HepG2 (cell line): Measurements from ENCODE around the gene ENTPD5. TPM values are rescaled to one million over a fixed set of nuclear protein-coding genes. Genes with fewer than 3 reads are reported as not detected.
A peak's percentile ranks its signal among the peaks of the same experiment; 100 is the strongest.

ENCODE experiments used
- ATAD3A ChIP-seq: sonication (generic); formaldehyde crosslinking; IDR thresholded peaks from 2 replicates; pipeline ENCODE4 v1.4.0; 2020; ENCODE audit warnings: missing genetic modification reagents
- ATF7-NPFF ChIP-seq: sonication (generic); formaldehyde crosslinking; IDR thresholded peaks from 2 replicates; pipeline ENCODE4 v1.8.1; 2023; ENCODE audit warnings: mild to moderate bottlenecking, low read depth, missing genetic modification reagents, moderate library complexity
- BCL3 ChIP-seq: sonication (generic); formaldehyde crosslinking; IDR thresholded peaks from 2 replicates; pipeline ENCODE4 v1.5.1; 2020; ENCODE audit warnings: mild to moderate bottlenecking, missing genetic modification reagents, moderate library complexity
- BCL6 ChIP-seq: IDR thresholded peaks from 2 replicates; pipeline ENCODE4 v1.6.1; 2016; ENCODE audit warnings: missing genetic modification reagents, missing compliant biosample characterization
- DNMT3B ChIP-seq: conservative IDR thresholded peaks from 2 replicates; pipeline ENCODE4 v1.6.1; 2016; ENCODE audit warnings: missing biosample characterization, control low read depth
- ESRRA ChIP-seq: sonication (generic); formaldehyde crosslinking; IDR thresholded peaks from 2 replicates; pipeline ENCODE4 v1.5.1; 2020; ENCODE audit warnings: mild to moderate bottlenecking, low read depth, missing genetic modification reagents
- KDM6A ChIP-seq: IDR thresholded peaks from 2 replicates; pipeline ENCODE4 v1.6.1; 2016; ENCODE audit warnings: low read depth
- MAF1 ChIP-seq: sonication (generic); formaldehyde crosslinking; IDR thresholded peaks from 2 replicates; pipeline ENCODE4 v1.5.0; 2020; ENCODE audit warnings: missing genetic modification reagents, borderline replicate concordance
- NFIB ChIP-seq: sonication (generic); formaldehyde crosslinking; IDR thresholded peaks from 2 replicates; pipeline ENCODE4 v1.9.0; 2021; ENCODE audit warnings: missing genetic modification reagents, mild to moderate bottlenecking, borderline replicate concordance
- ONECUT2 ChIP-seq: sonication (generic); formaldehyde crosslinking; IDR thresholded peaks from 2 replicates; pipeline ENCODE4 v1.4.0; 2020; ENCODE audit warnings: missing genetic modification reagents
- SIX1 ChIP-seq: sonication (generic); formaldehyde crosslinking; IDR thresholded peaks from 2 replicates; pipeline ENCODE4 v1.4.0; 2020; ENCODE audit warnings: missing genetic modification reagents, borderline replicate concordance
- SOX5 ChIP-seq: IDR thresholded peaks from 2 replicates; pipeline ENCODE4 v1.6.1; 2016; ENCODE audit warnings: borderline replicate concordance
- ZBTB7B ChIP-seq: sonication (generic); formaldehyde crosslinking; IDR thresholded peaks from 2 replicates; pipeline ENCODE4 v1.4.0; 2020; ENCODE audit warnings: missing genetic modification reagents
- ZNF24 ChIP-seq: fragments of 450-650 bp; IDR thresholded peaks from 2 replicates; pipeline ENCODE4 v1.6.1; 2017; ENCODE audit warnings: antibody characterized with exemption, mild to moderate bottlenecking
- ZNF776 ChIP-seq: sonication (generic); formaldehyde crosslinking; IDR thresholded peaks from 2 replicates; pipeline ENCODE4 v1.4.0; 2020; ENCODE audit warnings: mild to moderate bottlenecking, missing genetic modification reagents
- polyA plus RNA-seq, 8 experiments: library from polyadenylated mRNA; depleted of rRNA in 3 of 8; stranded (reverse) in 7 of 8; unstranded in 1 of 8; fragments of >200 nt; fragmentation: Illumina TruSeq in 4 of 8; extraction: Trizol in 4 of 8; gene quantifications; 2 replicates each; pipeline versions ENCODE4 v1.2.1 to v1.2.3, GENCODE V29; 2011 to 2016; ENCODE audit warnings: low read depth in 4 of 8, missing spikeins in 1 of 8, mixed read lengths in 1 of 8; ENCODE audit not compliant: insufficient read depth in 1 of 8
- total RNA-seq, 5 experiments: library from RNA; depleted of rRNA; stranded (reverse); fragments of >200 nt; fragmentation: Illumina TruSeq; extraction: Trizol; gene quantifications; 2 replicates each; pipeline ENCODE4 v1.2.3, GENCODE V29; 2016; ENCODE audit warnings: low read depth in 1 of 5
- TF ChIP-seq, protein P1 (sequence below): sonication (generic); formaldehyde crosslinking; IDR thresholded peaks from 2 replicates; pipeline ENCODE4 v1.5.0; 2020; ENCODE audit warnings: mild to moderate bottlenecking, missing genetic modification reagents
- TF ChIP-seq, protein P2 (sequence below): sonication (generic); formaldehyde crosslinking; IDR thresholded peaks from 2 replicates; pipeline ENCODE4 v1.4.0; 2020; ENCODE audit warnings: missing genetic modification reagents, borderline replicate concordance
- TF ChIP-seq, protein P3 (sequence below), 2 experiments: sonication (generic) in 1 of 2; formaldehyde crosslinking in 1 of 2; IDR thresholded peaks; 2 replicates each; pipeline versions ENCODE4 v1.4.0 to v1.6.1; 2018 to 2020; ENCODE audit warnings: missing genetic modification reagents in 2 of 2, borderline replicate concordance in 1 of 2, low read depth in 1 of 2, mild to moderate bottlenecking in 1 of 2, missing biosample characterization in 1 of 2

The ENTPD5 gene
- total and polyA plus RNA-seq, 2 of the 13 experiments (the other 11 are each of a cell fraction or from before 2014, with no cell fraction given), result 33.8 to 43.3 TPM

DNA sequence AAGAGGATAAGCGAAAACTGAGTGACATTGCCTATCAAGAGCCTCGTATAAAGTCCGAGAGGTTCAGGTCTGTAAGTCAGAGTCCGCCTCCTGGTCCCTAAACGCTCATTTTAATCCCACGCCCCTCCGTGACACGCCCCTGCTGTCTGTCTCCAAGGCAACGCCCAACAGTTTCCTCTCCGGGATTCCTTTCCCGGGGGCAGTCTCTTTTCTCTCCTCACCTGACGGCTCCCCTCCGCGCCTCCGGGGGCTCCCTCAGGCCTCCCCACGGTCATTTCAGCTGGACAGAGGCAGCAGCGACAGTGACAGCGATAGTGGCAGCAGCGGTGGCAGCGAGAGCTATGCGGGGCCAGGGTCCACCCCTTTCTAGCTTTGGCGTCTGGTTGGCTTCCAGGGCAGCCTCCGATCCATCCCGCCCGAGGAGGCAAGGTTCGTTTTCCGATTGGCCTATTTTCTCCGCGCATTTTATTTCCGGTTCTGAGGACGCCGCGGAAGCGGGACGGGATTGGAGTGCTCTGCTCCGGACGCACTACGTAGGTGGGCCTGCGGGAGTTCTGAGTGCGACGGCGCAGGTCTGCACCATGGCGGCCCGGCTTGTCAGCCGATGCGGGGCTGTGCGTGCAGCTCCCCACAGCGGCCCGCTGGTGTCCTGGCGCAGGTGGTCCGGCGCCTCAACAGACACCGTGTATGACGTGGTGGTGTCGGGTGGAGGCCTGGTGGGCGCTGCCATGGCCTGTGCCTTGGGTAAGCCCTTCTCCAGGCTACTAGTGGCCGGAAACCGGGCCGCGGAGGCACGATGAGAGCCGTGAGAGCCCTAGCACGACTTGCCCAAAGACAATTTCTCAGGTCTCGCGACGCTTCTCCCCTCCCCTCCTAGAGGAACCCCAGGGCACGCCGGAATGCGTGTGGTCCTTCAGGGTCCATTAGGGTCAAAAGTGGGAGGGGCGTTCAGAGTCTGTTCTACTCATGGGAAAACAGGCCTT lies 69.0 kb downstream of the ENTPD5 start, which contains the start of the genes COQ6 and FAM161B (continued):
- no peak; the same call in 1 of the 2 replicates for TF ChIP-seq ESRRA (CRISPR knock-in tag)
- no peak for TF ChIP-seq MAF1 (CRISPR knock-in tag)
- peak; percentile 92 for TF ChIP-seq ATF7-NPFF (CRISPR knock-in tag)
- peak; percentile 83; the same call in 1 of the 2 replicates for TF ChIP-seq ZNF776
- no peak for TF ChIP-seq KDM6A (CRISPR knock-in tag)
- TF ChIP-seq ZNF24, result no peak
- TF ChIP-seq, protein P1, sequence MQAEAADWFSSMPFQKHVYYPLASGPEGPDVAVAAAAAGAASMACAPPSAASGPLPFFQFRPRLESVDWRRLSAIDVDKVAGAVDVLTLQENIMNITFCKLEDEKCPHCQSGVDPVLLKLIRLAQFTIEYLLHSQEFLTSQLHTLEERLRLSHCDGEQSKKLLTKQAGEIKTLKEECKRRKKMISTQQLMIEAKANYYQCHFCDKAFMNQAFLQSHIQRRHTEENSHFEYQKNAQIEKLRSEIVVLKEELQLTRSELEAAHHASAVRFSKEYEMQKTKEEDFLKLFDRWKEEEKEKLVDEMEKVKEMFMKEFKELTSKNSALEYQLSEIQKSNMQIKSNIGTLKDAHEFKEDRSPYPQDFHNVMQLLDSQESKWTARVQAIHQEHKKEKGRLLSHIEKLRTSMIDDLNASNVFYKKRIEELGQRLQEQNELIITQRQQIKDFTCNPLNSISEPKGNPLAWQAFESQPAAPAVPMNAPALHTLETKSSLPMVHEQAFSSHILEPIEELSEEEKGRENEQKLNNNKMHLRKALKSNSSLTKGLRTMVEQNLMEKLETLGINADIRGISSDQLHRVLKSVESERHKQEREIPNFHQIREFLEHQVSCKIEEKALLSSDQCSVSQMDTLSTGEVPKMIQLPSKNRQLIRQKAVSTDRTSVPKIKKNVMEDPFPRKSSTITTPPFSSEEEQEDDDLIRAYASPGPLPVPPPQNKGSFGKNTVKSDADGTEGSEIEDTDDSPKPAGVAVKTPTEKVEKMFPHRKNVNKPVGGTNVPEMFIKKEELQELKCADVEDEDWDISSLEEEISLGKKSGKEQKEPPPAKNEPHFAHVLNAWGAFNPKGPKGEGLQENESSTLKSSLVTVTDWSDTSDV (CRISPR knock-in tag), result no peak
- TF ChIP-seq BCL6 (CRISPR knock-in tag), result peak; percentile 42; the same call in 1 of the 2 replicates
- no peak for TF ChIP-seq NFIB (CRISPR knock-in tag)
- TF ChIP-seq ZBTB7B (CRISPR knock-in tag), result peak; percentile 22
- peak; percentile 86 for TF ChIP-seq BCL3 (CRISPR knock-in tag)
- TF ChIP-seq SIX1 (CRISPR knock-in tag), result peak; percentile 24
- 0 out of 2 replicates have a peak, but pooled peaks have one; percentile 13 for TF ChIP-seq ONECUT2 (CRISPR knock-in tag)
- no peak; the same call in 1 of the 2 replicates for TF ChIP-seq DNMT3B
- TF ChIP-seq ATAD3A (CRISPR knock-in tag), result no peak
- TF ChIP-seq, protein P2, sequence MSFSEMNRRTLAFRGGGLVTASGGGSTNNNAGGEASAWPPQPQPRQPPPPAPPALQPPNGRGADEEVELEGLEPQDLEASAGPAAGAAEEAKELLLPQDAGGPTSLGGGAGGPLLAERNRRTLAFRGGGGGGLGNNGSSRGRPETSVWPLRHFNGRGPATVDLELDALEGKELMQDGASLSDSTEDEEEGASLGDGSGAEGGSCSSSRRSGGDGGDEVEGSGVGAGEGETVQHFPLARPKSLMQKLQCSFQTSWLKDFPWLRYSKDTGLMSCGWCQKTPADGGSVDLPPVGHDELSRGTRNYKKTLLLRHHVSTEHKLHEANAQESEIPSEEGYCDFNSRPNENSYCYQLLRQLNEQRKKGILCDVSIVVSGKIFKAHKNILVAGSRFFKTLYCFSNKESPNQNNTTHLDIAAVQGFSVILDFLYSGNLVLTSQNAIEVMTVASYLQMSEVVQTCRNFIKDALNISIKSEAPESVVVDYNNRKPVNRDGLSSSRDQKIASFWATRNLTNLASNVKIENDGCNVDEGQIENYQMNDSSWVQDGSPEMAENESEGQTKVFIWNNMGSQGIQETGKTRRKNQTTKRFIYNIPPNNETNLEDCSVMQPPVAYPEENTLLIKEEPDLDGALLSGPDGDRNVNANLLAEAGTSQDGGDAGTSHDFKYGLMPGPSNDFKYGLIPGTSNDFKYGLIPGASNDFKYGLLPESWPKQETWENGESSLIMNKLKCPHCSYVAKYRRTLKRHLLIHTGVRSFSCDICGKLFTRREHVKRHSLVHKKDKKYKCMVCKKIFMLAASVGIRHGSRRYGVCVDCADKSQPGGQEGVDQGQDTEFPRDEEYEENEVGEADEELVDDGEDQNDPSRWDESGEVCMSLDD (CRISPR knock-in tag), result no peak
- TF ChIP-seq, protein P3, sequence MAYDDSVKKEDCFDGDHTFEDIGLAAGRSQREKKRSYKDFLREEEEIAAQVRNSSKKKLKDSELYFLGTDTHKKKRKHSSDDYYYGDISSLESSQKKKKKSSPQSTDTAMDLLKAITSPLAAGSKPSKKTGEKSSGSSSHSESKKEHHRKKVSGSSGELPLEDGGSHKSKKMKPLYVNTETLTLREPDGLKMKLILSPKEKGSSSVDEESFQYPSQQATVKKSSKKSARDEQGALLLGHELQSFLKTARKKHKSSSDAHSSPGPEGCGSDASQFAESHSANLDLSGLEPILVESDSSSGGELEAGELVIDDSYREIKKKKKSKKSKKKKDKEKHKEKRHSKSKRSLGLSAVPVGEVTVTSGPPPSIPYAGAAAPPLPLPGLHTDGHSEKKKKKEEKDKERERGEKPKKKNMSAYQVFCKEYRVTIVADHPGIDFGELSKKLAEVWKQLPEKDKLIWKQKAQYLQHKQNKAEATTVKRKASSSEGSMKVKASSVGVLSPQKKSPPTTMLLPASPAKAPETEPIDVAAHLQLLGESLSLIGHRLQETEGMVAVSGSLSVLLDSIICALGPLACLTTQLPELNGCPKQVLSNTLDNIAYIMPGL (CRISPR knock-in tag; IDR thresholded peaks at IDR 0.05; ENCODE audit: borderline replicate concordance in 1 of 2, low read depth in 1 of 2), result peak; percentile 46 to 79; a peak in 2 of 4 replicates
- TF ChIP-seq SOX5 (CRISPR knock-in tag), result no peak
